ENCODE data around the gene CCDC169.

DNA sequence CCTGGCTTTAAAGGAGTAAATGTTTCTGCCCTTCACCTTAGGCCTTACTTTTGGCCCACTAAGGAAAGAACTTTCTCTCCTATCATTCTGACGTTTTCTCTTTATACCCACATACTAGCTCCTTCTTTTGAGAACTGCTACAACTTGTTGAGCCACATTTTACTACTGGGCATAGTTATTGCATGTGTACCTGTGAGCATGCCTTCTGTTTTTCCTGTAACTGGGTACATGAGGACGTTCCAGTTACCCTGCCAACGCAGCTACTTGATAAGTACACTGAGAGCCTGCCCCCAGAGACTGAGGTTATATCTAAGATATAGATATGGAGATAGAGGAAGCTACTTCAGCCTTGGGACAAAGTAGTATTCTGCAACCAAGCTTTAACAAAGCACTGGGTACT, 3.5 kb downstream of the CCDC169 start:
- no peak for TF ChIP-seq CTCF (IDR thresholded peaks at IDR 0.05)
- TF ChIP-seq EZH2 (IDR thresholded peaks at IDR 0.05; ENCODE audit: borderline replicate concordance, insufficient read depth, low read depth, low read length, poor library complexity, severe bottlenecking), result no peak

All from B cell (primary cell).